AG09319 (cell line): ENCODE data around the gene KRT1.

ENCODE experiments used
- DNase-seq: peaks from one replicate; pipeline ENCODE4 v3.0.0-alpha.2; 2010; ENCODE audit warnings: low read depth; ENCODE audit errors: extremely low read depth
- TF ChIP-seq, protein P1 (sequence below): IDR thresholded peaks from 2 replicates; pipeline ENCODE4 v1.5.1; 2011; ENCODE audit warnings: low read depth, mild to moderate bottlenecking, inconsistent platforms, low read length, moderate library complexity

The KRT1 gene

DNA sequence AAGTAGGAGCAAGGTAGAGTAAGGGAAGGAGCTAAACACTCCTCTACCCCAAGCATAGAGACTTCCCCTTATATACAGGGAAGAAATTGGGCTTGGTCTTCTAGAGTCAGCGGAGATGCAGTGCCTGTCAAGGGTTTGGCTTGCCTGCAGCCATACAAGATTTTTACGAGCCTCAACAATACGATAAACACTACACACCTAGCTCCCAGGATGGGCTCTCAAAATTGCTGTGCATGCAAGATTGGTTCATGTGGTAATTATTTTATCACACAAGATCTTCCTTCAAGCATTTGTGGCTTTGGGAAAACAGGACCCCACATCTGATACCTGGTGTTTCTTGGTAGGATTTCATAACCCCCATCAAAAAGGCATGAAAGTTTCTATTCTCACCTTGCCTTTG is at the start of gene KRT1:
TSS of gene KRT1 (minus strand) at position 45 of the 400 bp plus-strand sequence. CDS start 59 bp downstream, outside the sequence.
- TF ChIP-seq, protein P1, sequence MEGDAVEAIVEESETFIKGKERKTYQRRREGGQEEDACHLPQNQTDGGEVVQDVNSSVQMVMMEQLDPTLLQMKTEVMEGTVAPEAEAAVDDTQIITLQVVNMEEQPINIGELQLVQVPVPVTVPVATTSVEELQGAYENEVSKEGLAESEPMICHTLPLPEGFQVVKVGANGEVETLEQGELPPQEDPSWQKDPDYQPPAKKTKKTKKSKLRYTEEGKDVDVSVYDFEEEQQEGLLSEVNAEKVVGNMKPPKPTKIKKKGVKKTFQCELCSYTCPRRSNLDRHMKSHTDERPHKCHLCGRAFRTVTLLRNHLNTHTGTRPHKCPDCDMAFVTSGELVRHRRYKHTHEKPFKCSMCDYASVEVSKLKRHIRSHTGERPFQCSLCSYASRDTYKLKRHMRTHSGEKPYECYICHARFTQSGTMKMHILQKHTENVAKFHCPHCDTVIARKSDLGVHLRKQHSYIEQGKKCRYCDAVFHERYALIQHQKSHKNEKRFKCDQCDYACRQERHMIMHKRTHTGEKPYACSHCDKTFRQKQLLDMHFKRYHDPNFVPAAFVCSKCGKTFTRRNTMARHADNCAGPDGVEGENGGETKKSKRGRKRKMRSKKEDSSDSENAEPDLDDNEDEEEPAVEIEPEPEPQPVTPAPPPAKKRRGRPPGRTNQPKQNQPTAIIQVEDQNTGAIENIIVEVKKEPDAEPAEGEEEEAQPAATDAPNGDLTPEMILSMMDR: no peak
- DNase-seq: no peak

DNA sequence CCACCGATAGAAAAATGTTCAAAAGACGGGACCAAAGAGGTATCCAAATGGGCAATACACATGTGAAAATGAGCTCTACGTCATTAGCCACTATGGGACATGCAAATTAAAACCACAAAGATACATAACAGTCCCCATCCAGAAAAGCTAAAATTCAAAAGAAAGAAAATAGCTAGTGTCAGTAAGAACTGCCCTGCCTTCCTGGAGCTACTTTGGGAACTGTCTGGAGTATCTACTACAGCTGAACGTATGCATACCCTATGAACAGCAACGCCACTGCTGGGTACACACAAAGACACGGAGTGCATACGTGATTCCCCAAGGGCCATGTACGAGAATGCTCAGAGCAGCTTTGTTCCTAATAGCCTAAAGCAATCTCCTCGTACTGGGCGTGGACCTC is 48.9 kb upstream of the KRT1 start:
- DNase-seq: no peak
- TF ChIP-seq, protein P1: no peak

DNA sequence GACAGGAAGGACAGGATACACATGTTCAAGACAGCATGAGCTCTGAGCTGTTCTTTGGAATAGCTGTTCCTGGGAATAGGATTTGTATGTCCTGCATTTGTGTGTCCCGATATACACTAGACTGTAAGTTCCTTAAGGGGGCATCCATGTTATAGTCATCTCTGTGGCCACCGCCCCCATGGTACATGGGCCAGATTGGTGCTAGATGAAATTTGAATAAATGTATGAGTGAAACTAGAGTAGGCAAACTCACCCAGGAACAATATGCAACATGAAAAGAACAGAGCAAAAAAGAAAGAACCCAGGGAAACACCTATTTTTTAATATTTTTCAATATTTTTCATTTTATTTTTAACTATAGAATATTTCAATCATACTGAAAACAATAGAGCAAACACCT is 48.2 kb upstream of the KRT1 start:
- DNase-seq: no peak
- TF ChIP-seq, protein P1: no peak

DNA sequence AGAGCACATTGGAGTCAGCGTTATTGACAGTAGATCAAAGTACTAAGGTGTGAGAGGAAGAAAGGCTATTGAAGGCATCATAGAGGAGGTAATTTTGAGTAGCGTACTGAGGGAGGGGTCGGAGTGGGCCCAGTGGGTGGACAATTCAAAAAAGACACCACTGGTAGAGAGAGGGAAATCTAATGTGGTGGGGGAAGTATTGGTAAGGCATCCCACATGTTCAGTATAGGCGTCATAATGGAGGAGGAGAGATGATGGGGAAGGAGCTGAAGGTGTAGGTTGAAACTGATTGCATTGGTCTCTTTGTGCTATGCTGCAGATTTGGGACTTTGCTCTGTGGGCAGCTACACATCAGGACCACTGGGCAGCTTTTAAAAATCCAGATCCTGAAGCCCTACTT is 46.8 kb upstream of the KRT1 start:
- no peak for DNase-seq
- TF ChIP-seq, protein P1: no peak

DNA sequence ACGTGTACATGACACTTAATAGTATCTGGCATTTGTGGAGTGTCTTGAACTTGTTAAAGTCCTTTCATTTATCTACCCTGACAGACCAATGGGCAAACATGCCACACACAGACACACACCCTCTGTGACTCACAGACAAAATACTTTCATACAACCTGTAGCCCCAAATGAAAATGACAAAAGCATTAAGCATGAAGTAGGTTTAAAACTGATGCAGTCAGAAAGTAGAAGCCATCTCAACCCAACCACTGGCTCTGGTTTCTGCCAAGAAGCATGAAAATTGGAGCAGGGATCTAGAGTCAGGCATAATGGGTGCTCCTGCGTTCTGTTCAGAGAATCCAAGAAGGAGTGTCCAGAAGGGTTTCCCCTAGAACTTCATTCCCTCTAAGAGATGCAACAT is 46.2 kb upstream of the KRT1 start:
- no peak for DNase-seq

DNA sequence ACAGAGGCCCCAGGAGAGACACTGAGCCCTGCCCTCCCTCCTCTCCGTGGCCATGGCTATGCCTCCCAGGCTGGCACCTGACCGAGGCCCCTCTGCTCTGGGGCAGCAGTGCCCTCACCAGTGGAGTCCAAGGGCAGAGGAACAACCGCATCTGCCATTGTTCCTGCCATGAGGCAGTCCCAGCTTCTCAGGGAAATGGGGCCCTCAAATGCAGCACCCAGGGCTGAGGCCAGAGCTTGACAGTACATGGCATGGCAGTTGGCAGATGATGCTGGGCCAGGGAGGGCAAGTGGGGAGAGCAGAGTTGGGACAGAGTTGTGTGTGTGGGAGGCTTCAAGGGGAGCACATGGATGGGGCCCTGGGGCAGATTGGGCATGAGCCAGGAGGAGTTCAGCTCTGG is 44.2 kb upstream of the KRT1 start:
- DNase-seq: no peak
- TF ChIP-seq, protein P1: no peak

More for the DNA sequence above, 46.2 kb upstream of the KRT1 start:
- TF ChIP-seq, protein P1: no peak

DNA sequence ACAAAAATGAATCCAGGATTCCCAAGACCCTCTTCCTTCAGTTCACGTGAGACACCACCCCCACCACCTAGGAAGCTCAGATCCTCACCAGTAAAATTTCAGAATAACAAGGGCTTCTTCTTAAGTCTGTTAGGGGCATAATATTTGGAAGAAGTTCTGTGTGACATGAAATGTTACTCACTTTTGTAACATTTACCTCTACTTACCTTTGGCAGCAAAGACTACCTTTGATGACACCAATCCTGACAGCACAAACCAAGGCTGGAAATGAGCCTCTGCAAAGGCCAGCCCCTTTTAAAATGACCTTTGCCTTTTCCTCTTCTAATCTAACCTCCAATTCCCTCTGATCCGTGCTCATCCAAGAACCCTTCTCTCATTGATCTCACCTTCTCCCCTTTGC is 42.5 kb upstream of the KRT1 start:
- DNase-seq: no peak
- TF ChIP-seq, protein P1: no peak
